Activated T-cell treated with anti-CD3 and anti-CD28 coated beads for 1 hour (primary cell): ENCODE measurements around the gene TRAK2.
"Not testable (repeated sequence)": the region's sequence is repeated elsewhere in the genome, so short reads cannot be mapped to it uniquely, and the experiment has no call there.

Source experiments
- DNase-seq: peaks from one replicate; pipeline ENCODE4 v3.0.0-alpha.2; 2020; ENCODE audit warnings: low read depth

TRAK2 gene

DNA sequence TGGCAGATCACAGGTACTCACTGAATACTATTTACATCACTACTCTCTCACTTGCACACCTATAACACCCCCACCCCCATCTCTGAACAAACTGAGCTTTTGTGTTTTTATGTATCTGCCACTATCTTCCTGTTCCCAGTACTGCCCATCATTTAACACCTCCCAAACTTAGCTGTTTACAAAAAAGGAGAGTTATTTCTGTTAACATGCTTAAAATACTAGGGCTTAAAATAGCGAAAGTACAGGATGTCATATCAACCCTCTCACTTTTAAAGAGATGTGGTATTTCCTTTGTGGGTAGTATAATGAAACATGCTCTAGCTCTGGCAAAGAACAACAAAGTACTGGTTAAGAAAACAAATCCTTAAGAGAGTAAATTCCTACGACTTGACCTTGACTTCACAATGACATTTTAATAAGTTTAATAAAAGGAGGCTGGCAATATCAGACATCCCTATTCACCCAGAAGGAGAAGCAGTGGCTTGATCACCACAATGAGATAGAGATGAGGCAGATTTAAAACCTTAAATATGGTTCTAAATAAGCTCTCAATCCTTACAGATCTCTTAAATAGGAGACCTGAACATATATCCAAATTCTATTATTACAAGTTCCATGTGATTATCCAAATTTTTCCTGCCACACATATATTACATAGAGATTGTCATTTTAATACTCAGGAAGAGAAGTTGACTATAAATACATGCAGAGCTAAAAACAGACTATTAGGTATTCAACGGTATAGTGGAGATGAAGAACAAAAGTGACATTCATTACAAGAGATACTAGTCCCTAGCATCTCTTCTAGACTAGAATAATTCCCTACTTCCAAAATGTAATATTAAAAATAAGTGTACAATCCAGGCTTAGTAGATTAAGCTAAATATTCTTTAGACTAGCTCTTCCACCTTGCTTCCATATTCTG is 36.9 kb downstream of the TRAK2 start:
- no peak for DNase-seq

DNA sequence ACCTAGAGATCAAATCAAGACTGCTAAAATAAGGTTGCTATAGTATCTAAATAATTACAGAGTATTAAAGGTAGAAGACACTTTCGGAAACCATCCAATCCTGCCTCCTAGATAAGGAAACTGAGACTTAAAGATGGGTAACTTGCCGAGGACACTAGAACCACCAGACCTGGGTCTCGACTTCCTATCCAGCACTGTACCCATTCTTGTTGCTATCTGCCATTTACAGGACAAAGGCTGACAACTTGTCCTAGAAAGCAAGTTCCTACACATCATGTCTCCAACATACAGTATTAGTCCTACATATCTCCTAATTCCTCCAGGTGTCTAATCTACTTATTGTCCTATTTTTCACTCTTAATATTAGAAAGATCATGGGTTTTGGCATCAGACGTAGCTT is 37.7 kb downstream of the TRAK2 start:
- DNase-seq: no peak

DNA sequence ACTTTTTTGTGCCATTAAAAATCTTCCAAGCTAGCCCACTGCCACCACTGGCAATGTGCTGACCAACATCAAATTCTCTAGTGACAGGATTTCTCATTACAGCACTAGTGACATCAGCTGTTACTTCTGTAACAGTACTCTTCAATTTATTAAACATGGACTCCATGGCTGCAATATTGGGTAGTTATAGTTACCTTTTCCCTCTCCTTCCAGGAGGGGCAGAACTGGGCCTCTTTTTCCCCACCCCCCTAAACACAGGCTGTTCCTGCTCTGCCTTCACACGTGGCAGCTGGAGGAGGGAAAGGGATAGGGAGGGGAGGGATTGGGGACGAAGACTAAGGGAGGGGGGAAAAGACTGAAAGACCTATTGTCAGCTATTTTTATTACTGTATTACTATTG is 38.1 kb downstream of the TRAK2 start:
- DNase-seq: no peak

DNA sequence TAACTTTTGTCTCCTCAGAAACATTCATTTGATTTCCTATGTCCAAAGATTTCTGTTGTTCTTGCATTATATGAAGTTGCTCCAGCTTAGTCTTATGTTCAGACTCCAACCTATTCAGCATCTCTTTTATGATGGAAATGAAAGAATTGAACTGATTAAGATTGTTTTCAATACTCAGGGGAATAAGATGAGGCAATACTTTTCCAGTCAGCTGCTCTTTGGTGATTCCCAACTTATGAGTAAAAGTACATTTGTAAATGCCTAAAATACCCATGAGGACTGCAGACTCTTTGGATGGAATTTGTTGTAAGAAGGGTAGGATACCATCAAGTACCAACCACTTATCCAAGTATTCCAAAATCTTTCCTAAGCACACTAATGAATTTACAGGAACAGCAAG is 39.8 kb downstream of the TRAK2 start:
- no peak for DNase-seq

DNA sequence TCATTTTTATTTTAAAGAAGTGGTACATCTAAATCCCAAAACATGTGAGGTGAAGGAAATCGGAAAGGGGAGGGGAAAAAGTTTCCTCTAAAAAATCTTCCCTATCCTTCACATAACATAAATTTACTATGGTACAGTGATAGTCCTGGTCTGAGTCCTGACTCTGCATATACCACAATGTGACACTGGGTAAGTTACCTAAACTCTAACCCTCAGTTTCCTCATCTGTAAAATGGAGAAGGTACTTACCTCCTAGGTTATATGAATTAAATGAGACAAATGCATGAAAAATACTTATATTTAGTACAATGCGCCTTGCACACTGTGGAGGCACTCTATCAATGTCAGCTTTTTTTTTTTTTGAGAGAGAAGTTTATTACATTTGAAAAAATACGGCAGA is 42.3 kb downstream of the TRAK2 start:
- DNase-seq: no peak

DNA sequence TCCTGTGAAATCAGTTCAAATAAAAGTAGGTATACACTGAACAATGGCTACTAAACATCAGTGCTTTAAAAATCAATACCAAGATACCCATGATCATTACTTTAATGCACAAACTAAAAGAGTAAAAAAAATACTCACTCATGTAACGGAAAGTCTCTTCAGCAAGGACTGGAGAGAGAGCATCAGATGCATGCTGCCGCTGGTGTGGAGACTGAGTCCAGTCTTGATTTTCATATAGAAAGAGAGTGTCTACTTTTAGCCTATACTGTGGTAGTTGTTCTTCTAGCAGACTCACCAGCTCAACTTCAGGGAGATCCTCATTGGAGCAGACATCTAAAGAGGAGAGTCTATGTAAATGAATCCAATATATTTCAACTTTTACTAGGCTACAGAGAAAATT is 44.0 kb downstream of the TRAK2 start:
- no peak for DNase-seq

DNA sequence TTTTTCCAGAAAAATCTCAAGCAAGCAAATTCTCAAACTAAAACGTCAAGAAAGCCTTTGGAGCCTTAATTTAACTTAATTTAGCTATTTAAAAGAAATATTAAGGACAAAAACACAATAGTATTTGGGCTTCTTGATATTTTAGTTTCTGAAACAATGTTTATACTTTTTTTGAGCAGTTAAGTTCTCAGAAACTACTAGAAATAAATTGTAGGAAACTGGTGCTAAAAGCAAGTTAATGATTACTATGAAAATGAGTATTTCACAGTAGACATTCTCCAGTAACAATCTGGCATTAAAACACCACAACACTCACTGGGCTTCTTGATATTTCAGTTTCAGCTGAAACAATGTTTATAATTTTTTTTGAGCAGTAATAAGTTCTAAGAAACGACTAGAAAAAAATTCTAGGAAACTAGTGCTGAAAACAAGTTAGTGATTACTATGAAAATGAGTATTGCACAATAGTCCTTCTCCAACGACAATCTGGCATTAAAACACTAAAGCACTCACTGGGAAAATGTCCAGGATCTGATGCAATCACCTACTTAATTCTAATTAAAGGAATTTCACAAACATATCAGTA is 45.1 kb downstream of the TRAK2 start:
- DNase-seq: no peak

DNA sequence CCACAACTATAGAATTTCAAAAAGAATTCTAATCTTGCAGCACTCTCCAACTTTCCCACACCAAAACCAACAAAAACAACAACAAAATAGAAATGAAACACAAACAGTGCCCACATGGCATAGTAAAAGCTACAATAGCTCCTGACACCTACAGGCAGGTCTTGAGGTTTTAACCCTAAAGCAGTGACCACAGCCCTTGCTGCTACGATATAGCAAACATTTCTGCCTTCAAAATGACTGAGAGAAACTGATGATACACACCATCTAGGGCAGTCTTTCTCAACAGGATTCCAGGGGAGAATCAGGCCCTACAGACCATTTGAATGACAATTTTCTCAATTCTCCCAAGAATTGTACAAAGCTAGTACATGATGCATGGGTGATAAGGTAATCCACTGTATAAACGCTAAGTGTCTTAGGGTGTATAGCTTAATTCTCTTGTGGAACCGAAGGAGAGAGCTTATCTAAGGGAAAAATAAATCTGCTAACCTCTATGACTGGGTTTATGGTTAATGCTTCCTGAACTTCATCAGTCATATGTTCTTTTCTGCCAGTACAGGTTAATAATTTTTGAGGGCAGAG is 46.5 kb downstream of the TRAK2 start:
- DNase-seq: no peak

DNA sequence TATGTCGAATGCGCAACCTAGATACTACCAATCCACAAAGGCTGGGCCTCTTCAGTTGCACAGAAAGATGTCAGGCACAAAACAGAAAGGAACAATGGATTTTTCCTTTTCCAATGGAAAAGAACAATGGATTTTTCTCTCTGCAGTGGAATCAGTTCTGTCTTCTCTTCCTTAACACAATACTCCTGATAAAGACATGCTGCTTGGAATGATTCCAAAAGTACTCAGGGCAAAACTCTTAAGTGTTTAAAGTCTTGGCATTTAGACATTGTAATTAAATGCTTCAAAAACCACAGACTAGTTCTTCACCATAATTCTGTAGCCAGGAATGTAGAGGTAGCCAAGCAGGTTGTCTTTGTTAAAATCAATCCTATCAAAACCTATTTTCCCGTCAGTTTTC is 47.4 kb downstream of the TRAK2 start:
- DNase-seq: no peak

DNA sequence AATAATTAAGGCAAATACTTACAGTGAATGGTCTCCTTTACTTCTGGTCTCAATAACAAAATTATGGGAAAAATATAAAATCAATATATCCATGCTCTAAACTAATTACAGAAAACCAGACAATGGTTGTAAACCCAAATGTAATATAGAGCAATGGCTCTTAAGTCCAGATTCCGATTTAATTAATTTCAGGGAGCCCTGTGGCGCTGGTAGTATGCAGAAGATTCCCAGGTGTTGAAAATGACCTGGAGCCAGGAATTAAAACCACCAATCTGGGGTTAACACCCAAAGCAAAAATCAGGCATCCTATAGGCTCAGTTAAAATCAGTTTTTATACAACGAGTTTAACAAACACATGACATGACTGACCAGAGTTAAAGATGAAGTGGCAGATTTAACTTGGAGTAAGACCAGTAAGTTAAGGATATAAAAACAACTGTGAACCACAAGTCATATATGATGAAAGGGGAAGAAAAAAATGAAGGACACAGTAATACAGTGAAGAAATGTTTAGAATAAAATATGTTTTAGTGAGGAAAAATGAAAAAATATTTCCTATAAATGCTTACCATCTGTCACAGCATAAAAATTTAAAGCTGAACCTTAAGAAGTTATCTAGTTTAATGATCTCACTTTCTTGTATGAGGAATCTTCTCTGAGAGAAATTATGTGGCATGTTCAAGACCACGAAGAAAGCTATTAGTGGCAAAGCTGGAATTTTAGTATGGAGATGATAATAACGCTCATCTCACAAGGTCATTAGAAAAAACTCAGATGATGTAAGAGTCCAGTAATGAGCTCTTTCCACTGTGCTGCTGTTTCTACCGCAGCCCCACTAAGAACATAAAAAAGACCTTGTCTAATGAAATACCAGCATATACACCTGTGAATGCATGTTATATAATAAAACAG is 48.4 kb downstream of the TRAK2 start:
- DNase-seq: no peak

DNA sequence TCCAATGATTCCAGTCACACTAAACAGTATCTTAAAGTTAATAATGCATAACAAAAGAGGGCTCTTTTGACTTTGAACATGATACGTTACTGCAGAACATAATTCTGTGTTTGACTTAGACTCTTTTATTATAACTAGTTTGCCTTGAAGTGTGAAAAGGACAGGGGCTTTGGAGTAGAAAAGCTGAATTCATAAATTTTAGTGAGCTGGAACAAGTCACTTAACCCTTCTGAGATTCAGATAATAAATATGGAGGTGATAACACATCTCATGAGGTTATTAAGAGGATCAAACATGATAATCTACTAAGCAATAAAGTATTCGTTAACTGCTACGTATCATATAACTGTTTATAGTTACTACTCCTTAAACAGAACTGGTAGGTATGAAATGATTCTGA is 49.4 kb downstream of the TRAK2 start:
- DNase-seq: no peak

DNA sequence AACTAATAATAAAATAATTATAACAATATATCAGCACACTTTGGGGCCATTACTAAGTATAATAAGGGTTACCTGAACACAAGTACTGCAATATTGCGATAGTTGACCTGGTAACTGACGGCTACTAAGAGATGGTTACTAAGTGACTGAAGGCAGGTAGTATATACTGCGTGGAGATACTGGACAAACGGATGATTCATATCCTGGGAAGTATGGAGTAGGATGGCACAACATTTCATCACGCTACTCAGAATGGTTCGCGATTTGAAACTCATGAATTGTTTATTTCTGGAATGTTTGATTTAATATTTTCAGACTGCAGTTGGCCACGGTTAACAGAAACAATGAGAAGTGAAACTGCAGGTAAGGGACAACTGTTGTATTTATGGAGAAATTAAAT is 54.7 kb downstream of the TRAK2 start:
- no peak for DNase-seq

DNA sequence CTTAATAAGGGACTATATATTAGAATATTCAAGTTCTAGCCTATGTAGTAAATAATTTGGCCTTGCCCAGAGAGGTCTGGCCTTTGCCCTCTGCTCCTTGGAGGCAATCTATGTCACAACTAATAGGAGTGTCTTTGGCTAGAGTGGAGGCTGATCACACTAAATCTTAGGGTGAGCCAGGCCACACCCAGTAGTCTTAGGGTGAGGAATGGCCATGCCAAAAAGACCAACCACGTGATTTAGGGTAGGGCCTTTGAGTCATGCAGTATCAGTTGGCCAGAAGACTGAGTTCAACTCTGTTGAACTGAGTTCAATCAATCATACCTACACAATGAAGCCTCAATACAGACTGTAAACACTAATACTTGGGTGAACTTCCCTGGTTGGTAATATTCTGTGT is 68.1 kb downstream of the TRAK2 start:
- no peak for DNase-seq

DNA sequence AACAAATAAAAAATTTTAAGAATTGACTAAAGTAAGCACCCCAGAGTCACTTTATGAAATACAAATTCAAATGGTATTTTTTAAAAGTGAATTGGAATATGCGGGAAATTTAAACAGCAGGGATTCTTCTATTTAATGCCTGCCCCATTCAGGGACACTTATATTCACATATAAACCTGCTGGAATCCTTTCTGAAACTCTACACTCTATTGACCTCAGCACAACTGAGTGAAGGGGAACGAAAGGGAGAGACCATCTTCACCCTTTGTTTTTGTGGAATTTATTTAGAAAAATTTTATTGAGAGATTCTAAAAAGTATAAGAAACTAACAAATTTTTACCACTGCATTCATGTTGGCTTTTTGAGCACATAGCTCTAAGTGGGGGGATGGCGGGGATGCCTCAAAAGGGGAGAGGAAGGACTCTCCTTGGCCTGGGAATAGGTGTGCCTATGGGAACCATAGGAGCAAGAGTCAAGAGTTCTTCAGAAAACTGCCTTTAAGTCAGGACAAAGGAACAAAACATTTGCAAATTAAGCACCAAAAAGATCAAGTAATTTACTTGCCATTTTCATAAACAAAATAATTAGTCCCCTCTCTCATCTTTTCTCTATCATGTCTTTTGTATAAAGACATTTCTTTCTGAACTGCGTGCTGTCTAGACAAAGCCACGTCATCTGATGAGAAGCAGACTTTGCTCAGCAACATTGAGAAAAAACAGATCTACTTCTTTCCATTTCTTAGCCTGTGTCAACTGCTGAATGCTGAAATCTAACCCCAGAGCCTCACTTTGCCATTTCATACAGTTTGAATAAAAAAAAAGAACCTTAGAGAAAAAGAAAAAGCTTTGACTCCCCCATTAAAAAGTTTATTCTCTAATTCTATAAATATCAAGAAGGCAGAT is 72.5 kb downstream of the TRAK2 start:
- no peak for DNase-seq

DNA sequence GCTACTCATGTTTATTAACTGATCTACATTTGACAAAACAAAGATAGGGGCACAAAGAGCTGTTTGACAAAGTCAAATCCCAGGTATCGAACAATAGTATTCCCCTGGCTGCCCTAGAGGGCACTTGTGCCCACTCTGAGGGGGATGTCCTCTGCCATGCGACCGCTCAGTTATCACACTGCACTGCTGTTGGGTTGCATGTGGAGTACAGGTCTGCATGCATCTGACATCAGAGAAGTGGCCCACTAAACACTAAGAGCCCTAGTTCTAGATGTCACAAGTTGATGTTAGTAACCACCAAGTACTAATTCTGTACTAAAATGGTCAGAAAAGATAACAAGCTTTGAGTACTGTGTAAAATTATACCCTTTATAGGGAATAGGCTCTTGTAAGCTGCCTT is 74.0 kb downstream of the TRAK2 start:
- no peak for DNase-seq

DNA sequence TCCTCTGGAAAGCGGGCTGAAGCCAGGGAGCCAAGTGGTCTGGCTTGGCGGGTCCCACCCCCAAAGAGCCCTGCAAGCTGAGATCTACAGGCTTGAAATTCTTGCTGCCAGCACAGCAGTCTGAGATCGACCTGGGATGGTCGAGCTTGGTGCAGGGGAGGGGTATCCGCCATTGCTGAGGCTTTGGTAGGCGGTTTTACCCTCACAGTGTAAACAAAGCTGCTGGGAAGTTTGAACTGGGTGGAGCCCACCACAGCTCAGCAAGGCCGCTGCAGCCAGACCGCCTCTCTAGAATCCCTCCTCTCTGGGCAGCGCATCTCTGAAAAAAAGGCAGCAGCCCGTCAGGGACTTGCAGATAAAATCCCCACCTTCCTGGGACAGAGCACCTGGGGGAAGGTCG is 81.5 kb downstream of the TRAK2 start:
- no peak for DNase-seq

DNA sequence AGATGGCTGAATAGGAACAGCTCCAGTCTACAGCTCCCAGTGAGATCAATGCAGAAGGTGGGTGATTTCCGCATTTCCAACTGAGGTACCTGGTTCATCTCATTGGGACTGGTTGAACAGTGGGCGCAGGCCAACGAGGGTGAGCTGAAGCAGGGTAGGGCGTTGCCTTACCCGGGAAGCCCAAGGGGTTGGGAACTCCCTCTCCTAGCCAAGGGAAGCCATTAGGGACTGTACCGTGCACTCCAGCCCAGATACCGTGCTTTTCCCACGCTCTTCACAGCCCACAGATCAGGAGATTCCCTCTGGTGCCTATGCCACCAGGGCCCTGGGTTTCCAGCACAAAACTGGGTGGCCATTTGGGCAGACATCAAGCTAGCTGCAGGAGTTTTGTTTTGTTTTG is 81.9 kb downstream of the TRAK2 start:
- not testable (repeated sequence) for DNase-seq

DNA sequence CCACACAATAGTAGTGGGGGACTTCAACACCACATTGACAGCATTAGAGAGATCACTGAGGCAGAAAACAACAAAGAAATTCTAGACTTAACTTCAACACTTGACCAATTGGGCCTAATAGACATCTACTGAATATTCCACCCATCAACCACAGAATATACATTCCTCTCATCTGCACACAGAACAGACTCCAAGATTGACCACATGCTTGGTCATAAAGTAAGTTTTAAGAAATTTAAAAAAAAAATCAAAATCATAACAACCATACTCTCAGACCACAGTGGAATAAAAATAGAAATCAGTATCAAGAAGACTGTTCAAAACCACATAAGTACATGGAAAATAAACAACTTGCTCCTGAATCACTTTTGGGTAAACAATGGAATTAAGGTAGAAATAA is 85.1 kb downstream of the TRAK2 start:
- no peak for DNase-seq

DNA sequence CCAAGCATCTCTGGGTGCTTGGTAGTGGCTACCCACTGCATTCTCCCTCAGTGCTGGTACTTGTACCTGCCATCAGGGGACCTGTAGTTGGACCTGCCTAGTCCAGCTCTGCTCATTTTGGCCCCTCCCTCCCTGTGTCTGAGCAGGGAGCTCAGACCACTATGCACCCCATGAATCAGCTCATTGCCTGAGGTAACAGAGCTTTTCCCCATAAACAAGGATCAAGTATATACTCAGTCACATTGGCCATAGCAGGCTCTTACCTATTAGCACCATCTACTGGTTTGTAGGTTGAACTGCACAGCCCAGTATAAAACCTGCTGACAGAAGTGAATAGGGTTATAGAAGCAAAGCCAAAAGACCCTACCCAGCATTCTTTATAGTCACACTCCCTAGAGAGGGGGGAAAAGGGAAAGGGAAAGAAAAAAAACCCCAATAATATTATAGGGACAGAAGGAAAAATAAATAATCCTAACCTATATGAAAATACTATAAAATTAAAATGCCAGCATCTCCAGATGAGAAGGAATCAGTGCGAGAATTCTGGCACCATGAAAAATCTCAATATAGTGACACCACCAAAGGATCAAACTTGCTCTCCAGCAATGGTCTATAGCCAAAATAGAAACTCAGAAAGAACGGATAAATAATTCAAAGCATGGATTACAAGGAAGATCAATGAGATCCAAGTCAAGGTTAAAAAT is 87.2 kb downstream of the TRAK2 start:
- DNase-seq: no peak

DNA sequence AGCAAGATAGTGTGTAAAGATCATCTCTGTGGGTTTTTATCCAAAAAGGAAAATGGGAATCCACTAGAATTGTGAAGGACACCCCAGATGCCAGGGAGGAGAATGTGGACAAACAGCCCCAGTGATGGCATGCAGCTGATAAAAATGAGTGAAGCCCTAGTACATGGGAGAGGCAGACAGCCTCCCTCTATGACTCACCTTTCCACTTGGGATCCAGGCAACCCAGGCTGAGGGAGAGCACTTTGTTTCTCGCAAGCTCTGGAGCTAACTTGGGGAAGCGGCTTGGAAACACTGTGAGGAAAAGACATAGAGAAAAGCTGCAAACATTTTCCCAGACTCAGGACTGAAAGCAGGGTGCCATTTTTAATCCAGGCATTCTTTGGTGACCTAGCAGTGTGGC is 88.9 kb downstream of the TRAK2 start:
- no peak for DNase-seq
